H9 (cell line): ENCODE results near the gene HCK. TPM values are rescaled to one million over a fixed set of nuclear protein-coding genes. Genes with fewer than 3 reads are reported as not detected.

Experiments
- DNase-seq: peaks from one replicate; pipeline ENCODE4 v3.0.0-alpha.2; 2017
- H2AFZ ChIP-seq: one replicate; pipeline ENCODE4 v1.6.1; 2013; ENCODE audit warnings: mild to moderate bottlenecking, low read length, control low read depth, moderate library complexity
- H2AK5ac ChIP-seq: 2 replicates; pipeline ENCODE4 v1.6.1; 2013; ENCODE audit warnings: low read length, control low read depth, mixed read lengths; ENCODE audit not compliant: insufficient read length
- H2BK120ac ChIP-seq: one replicate; pipeline ENCODE4 v1.6.1; 2013; ENCODE audit warnings: low read depth, mild to moderate bottlenecking, low read length, control low read depth, inconsistent platforms; ENCODE audit not compliant: poor library complexity, severe bottlenecking
- H2BK12ac ChIP-seq: 2 replicates; pipeline ENCODE4 v1.6.1; 2013; ENCODE audit warnings: low read length, control low read depth, mixed read lengths, low read depth; ENCODE audit not compliant: insufficient read length
- H2BK15ac ChIP-seq: 2 replicates; pipeline ENCODE4 v1.6.1; 2013; ENCODE audit warnings: low read depth, low read length, control low read depth
- H2BK20ac ChIP-seq: one replicate; pipeline ENCODE4 v1.6.1; 2013; ENCODE audit warnings: low read depth, mild to moderate bottlenecking, low read length, control low read depth, inconsistent platforms; ENCODE audit not compliant: poor library complexity, severe bottlenecking
- H2BK5ac ChIP-seq: 2 replicates; pipeline ENCODE4 v1.6.1; 2013; ENCODE audit warnings: low read length, control low read depth, mixed read lengths; ENCODE audit not compliant: insufficient read length
- H3K14ac ChIP-seq: 2 replicates; pipeline ENCODE4 v1.6.1; 2013; ENCODE audit warnings: low read length, control low read depth; ENCODE audit not compliant: insufficient read depth
- H3K18ac ChIP-seq: 2 replicates; pipeline ENCODE4 v1.6.1; 2013; ENCODE audit warnings: low read depth, mild to moderate bottlenecking, mixed read lengths, low read length, control low read depth; ENCODE audit not compliant: insufficient read length
- H3K23ac ChIP-seq: 2 replicates; pipeline ENCODE4 v1.6.1; 2013; ENCODE audit warnings: low read length, control low read depth, mixed read lengths, low read depth; ENCODE audit not compliant: insufficient read length
- H3K23me2 ChIP-seq: 2 replicates; pipeline ENCODE4 v1.6.1; 2013; ENCODE audit warnings: low read depth, mild to moderate bottlenecking, mixed read lengths, low read length, control low read depth; ENCODE audit not compliant: insufficient read length, poor library complexity, severe bottlenecking
- H3K27ac ChIP-seq: 2 replicates; pipeline ENCODE4 v1.5.1; 2013; ENCODE audit warnings: low read length, control low read depth, mixed read lengths, low read depth; ENCODE audit not compliant: insufficient read length
- H3K27me3 ChIP-seq: 2 replicates; pipeline ENCODE4 v1.6.1; 2013; ENCODE audit warnings: low read length, control low read depth, inconsistent platforms; ENCODE audit not compliant: insufficient read depth
- H3K4ac ChIP-seq: 2 replicates; pipeline ENCODE4 v1.6.1; 2013; ENCODE audit warnings: low read depth, mild to moderate bottlenecking, control low read depth, inconsistent platforms, low read length, moderate library complexity
- H3K4me1 ChIP-seq: 2 replicates; pipeline ENCODE4 v1.6.1; 2013; ENCODE audit warnings: low read length, control low read depth, inconsistent platforms; ENCODE audit not compliant: insufficient read depth
- H3K4me2 ChIP-seq: 2 replicates; pipeline ENCODE4 v1.6.1; 2013; ENCODE audit warnings: low read length, control low read depth, mixed read lengths; ENCODE audit not compliant: insufficient read length, insufficient read depth
- H3K56ac ChIP-seq: 2 replicates; pipeline ENCODE4 v1.6.1; 2013; ENCODE audit warnings: low read depth, mild to moderate bottlenecking, mixed read lengths, low read length, control low read depth; ENCODE audit not compliant: insufficient read length
- H3K79me1 ChIP-seq: 2 replicates; pipeline ENCODE4 v1.6.1; 2013; ENCODE audit warnings: low read depth, mild to moderate bottlenecking, moderate library complexity, low read length, control low read depth, inconsistent platforms; ENCODE audit not compliant: insufficient read depth, poor library complexity, severe bottlenecking
- H3K79me2 ChIP-seq: 2 replicates; pipeline ENCODE4 v1.6.1; 2013; ENCODE audit warnings: low read length, control low read depth, inconsistent platforms; ENCODE audit not compliant: insufficient read depth
- H3K9ac ChIP-seq: 2 replicates; pipeline ENCODE4 v1.6.1; 2013; ENCODE audit warnings: low read length, control low read depth, mixed read lengths; ENCODE audit not compliant: insufficient read length; ENCODE audit errors: extremely low read depth
- H3K9me3 ChIP-seq: one replicate; pipeline ENCODE4 v1.6.1; 2013; ENCODE audit warnings: low read depth, low read length, inconsistent platforms; ENCODE audit not compliant: control insufficient read depth
- H3T11ph ChIP-seq: one replicate; pipeline ENCODE4 v1.6.1; 2013; ENCODE audit warnings: mild to moderate bottlenecking, low read length, control low read depth, inconsistent platforms
- H4K20me1 ChIP-seq: one replicate; pipeline ENCODE4 v1.6.1; 2013; ENCODE audit not compliant: control insufficient read depth, insufficient read length, insufficient read depth
- H4K5ac ChIP-seq: 2 replicates; pipeline ENCODE4 v1.6.1; 2013; ENCODE audit warnings: low read depth, mild to moderate bottlenecking, mixed read lengths, low read length, control low read depth; ENCODE audit not compliant: insufficient read length
- H4K8ac ChIP-seq: replicated peaks from 2 replicates; pipeline ENCODE4 v1.6.1; 2013; ENCODE audit warnings: low read length, control low read depth, mixed read lengths, low read depth; ENCODE audit not compliant: insufficient read length
- H4K91ac ChIP-seq: 2 replicates; pipeline ENCODE4 v1.6.1; 2013; ENCODE audit warnings: low read depth, mild to moderate bottlenecking, moderate library complexity, mixed read lengths, low read length, control low read depth; ENCODE audit not compliant: insufficient read length
- H3K27ac Mint-ChIP-seq, 3 experiments: 2 replicates in 2 of 3; 3 replicates in 1 of 3; pipeline ENCODE4 v1.8.0; 2020 to 2021; ENCODE audit warnings: mixed read lengths in 3 of 3, mild to moderate bottlenecking in 1 of 3, moderate library complexity in 1 of 3
- H3K27me3 Mint-ChIP-seq: 2 replicates; pipeline ENCODE4 v1.8.0; 2021; ENCODE audit warnings: low read depth, mild to moderate bottlenecking, moderate library complexity, mixed read lengths
- H3K36me3 Mint-ChIP-seq, 3 experiments: 2 replicates in 2 of 3; 3 replicates in 1 of 3; pipeline ENCODE4 v1.8.0; 2020 to 2021; ENCODE audit warnings: low read depth in 3 of 3, mixed read lengths in 3 of 3; ENCODE audit not compliant: insufficient read depth in 1 of 3
- H3K4me1 Mint-ChIP-seq, 2 experiments: 2 replicates each; pipeline ENCODE4 v1.8.0; 2020; ENCODE audit warnings: mixed read lengths in 2 of 2
- H3K4me3 Mint-ChIP-seq, 2 experiments: 2 replicates in 1 of 2; 3 replicates in 1 of 2; pipeline ENCODE4 v1.8.0; 2020 to 2021; ENCODE audit warnings: mild to moderate bottlenecking in 2 of 2, mixed read lengths in 2 of 2, moderate library complexity in 1 of 2
- H3K9me3 Mint-ChIP-seq, 2 experiments: 2 replicates in 1 of 2; 3 replicates in 1 of 2; pipeline ENCODE4 v1.8.0; 2020; ENCODE audit warnings: mild to moderate bottlenecking in 2 of 2, mixed read lengths in 2 of 2, moderate library complexity in 1 of 2
- CTCF ChIP-seq: fragments of 200-600 bp; sonication (generic); conservative IDR thresholded peaks from 3 replicates; pipeline ENCODE4 v1.8.0; 2021; ENCODE audit warnings: antibody characterized with exemption, mild to moderate bottlenecking
- WGBS: extraction: QIAGEN DNeasy Blood & Tissue Kit; methylation state at CpG from one replicate; pipeline ENCODE4 v1.1.7; 2013; ENCODE audit warnings: missing lambda C conversion rate, low lambda C conversion rate, mixed read lengths; ENCODE audit not compliant: insufficient read length; ENCODE audit errors: extremely low coverage; 5-methylcytosine and 5-hydroxymethylcytosine counted together
- total RNA-seq: library from RNA; stranded (reverse); gene quantifications from 2 replicates; pipeline ENCODE4 v1.2.1, GENCODE V29; 2021

HCK gene
- total RNA-seq, 1 experiment from 2014 or later: 1.7 TPM

GRCh38 chr20:32056708-32057483 is 4.9 kb downstream of the HCK start:
- Histone ChIP-seq H3T11ph (no peak overlapping the region), H3K79me1 (no peaks in the 10 kb centered on the region), H4K5ac (no peak overlapping the region), H2AFZ (no peak overlapping the region), H3K4me2 (no peak overlapping the region), H3K4me1 (no peaks in the 10 kb centered on the region), H4K8ac (no peak overlapping the region), H3K23ac (no peak overlapping the region), H3K79me2 (no peaks in the 10 kb centered on the region), H2BK20ac (no peak overlapping the region), H3K18ac (no peak overlapping the region), H3K23me2 (peaks cover 12% of the 10 kb centered on the region), H3K27me3 (peaks cover 6% of the 10 kb centered on the region; the same call in 1 of the 2 replicates), H2BK120ac (no peak overlapping the region), H3K9ac (no peak overlapping the region), H3K56ac (no peak overlapping the region), H4K91ac (no peak overlapping the region), H2BK12ac (no peak overlapping the region), H3K27ac (no peak overlapping the region), H2AK5ac (no peak overlapping the region), H2BK5ac (no peak overlapping the region), H4K20me1 (no peaks in the 10 kb centered on the region), H3K4ac (no peak overlapping the region), H3K9me3 (no peaks in the 10 kb centered on the region), H2BK15ac (no peak overlapping the region), H3K14ac (no peak overlapping the region)
- H3K36me3 Mint-ChIP-seq: no peaks in the 10 kb centered on the region; a peak in 1 of 7 replicates
- DNase-seq: no peak
- no peak overlapping the region for H3K4me3 Mint-ChIP-seq
- H3K4me1 Mint-ChIP-seq: peaks cover 7 to 8% of the 10 kb centered on the region in 2 experiments
- peaks cover 82% of the 10 kb centered on the region for H3K27me3 Mint-ChIP-seq
- TF ChIP-seq CTCF: no peak
- WGBS: no CpG with 5 or more reads among the region's 10 CpGs
- no peak overlapping the region for H3K27ac Mint-ChIP-seq
- no peaks in the 10 kb centered on the region for H3K9me3 Mint-ChIP-seq
